Measurements from ENCODE around the gene TSC22D3.

TSC22D3 gene

DNA sequence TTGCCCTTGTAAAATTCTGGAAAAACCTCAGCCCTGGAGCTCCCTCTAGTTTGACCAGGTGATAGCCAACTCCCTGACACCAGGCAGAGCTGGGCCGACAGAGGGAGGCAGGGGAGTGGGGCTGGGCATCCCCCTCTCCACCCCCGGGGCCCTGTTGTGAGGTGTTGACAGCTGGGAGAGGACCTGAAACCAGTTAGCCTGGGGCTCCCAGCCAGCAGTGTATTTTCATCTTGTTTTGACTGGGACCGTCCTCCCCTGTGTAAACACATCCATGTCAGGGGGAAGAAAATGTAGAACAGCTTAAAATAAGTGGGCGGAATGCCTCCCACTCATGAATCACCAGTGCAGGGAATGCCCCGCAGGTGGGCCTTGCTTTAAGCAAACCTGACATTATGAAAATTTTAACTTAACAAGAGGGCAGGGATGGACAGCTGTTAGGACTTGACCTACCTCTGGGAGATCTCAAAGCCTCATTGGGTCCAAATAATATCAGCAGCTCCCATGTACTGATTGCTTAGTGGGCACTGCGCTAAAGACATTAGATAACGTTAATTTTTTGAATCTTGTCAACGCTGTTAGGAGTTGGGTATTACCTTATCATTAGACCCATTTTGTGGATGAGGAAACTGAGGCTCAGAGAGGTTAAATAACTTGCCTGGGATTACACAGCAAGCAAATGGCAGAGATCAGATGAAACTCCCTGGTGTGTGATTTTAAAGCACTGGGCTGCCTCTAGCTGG, 45.9 kb downstream of the TSC22D3 start:
- DNase-seq: no peak

DNA sequence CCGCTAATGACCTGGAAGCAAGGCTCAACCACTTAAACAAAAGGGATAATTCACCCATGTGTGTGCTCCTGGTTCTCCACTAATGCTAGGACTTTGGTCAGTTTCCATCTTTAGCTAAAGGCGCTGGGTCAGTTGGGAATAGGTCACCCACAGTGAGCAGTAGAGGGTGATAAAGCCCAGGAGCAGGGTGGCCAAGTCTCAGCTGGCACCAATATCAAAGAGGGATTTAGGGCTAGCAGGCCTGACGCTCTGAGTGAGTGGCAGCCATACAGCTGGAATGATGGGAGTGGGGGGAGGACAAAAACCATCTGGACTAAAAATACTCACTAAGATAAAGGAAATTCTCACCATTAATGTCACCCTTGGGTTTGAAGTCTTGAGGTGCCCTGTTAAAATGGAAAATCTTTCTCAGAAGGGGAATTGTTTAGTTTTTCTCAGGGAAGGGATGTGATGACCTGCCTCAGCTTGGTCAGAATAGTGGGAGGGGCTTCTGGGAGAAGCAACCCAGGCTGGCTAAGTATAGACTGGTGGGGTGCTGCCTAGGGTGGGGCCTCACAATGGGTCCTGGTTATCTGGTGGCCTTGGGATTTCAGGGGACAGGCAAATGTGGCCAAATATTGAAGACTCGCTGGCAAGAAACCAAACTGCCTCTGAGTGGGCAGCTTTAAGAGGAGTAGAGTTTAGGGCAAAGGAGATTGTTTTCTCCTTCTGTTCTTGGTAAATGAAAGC, 47.1 kb downstream of the TSC22D3 start:
- DNase-seq: no peak

DNA sequence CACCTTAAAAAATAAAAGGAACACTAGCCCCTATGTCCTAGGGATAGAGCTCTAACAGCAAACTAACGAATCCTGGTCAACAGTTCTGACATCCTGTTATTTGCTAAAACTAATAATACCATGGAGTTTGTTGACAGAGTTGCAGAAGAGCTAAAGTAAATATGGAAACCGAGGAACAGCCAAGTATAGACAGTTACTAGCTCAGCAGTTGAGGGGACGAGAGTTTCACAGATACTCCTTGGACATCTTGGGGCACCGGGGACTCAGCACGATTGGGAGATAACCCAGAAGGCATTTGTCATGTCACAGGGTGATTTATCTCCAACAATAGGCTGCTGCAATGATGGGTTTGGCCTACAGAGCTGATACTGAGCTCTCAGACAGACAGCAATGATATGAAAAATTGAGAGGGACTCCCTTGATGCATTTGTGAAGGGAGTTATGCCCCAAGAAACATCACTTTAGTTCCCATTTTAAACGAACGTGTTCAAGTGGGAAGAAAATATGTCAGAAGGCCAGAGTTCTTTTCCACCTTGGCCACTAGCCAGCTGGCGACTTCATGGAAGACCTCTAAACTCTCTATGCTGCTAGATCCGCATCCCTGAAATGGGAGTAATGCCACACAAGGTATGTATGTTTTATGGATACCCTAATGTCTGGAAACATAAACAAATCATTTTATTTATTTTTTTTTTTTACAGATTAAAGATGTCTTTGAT, 48.6 kb downstream of the TSC22D3 start:
- no peak for DNase-seq

DNA sequence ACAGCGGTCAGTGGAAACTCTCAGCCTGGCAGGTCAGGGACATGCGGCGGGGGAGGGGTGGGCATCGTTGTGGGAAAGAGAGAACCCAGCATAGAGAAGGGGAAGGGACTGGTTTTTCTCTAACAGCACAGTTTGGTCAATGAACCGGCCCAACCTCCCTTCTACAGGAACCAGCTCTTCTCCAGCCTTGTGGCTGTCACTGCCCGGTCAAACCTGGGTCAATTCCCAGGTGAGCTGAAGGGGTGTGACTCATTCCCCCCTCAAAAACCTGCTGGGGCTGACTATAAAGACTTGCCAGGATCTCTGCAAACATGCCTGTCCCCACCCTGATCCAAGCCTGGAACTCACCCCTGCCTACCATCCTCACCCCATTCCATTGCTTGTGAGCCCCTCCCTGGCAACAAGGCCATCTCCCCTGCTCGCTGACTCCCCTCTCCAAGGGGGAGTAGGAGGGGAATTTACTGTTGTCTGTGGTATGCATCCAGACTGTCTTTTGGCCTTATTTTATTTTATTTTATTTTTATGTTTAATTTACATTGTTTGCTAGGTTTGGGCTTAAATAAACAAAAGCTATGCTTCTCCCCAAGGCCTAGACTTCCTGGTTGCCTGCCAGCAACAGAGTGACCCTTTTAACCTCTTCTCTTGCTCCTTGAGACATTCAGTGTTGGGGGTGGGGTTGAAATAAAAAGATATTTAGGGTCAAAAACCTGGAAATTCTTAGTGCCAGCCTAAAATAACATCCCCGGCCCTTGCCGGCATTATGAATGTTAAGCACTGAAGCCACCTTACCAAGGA, 49.6 kb downstream of the TSC22D3 start:
- no peak for DNase-seq

DNA sequence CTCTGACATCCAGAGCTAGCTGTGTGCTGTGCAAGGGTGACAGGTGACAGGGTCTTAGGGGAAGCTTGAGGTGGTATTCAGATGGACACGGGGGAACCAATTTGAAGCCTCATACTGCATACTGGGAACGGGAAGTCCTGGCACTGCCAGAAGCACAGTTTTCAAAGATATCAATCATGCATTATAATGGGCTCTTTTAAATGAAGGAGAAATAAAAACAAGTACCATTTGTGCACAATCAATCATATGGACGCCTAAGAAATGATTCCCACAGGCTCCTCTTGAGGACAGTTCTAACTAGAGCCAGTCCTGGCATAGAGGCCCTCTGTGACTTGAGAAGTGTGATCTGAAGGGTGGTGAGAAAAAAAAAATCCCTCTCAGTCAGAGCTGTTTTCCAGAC, 50.9 kb downstream of the TSC22D3 start:
- DNase-seq: no peak

DNA sequence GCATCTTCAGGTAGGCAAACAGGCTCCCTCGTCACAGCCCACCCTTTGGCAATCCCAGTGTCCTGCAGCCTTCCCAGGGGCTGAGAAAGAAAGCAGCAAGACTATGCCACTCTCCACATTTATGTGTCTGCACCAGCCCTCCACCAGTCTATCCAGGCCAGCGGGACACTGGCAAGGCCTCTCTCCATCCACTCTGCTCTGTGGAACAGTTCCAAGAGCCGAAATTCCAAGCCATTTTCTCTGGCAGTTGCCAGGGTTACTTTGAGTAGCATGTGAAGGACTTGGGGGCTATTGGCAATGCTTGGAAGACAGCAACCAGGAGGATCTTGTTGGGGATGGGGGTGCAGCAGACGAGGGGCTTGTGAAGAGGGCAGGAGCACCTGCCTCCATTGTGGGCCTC, 52.1 kb downstream of the TSC22D3 start:
- DNase-seq: no peak

DNA sequence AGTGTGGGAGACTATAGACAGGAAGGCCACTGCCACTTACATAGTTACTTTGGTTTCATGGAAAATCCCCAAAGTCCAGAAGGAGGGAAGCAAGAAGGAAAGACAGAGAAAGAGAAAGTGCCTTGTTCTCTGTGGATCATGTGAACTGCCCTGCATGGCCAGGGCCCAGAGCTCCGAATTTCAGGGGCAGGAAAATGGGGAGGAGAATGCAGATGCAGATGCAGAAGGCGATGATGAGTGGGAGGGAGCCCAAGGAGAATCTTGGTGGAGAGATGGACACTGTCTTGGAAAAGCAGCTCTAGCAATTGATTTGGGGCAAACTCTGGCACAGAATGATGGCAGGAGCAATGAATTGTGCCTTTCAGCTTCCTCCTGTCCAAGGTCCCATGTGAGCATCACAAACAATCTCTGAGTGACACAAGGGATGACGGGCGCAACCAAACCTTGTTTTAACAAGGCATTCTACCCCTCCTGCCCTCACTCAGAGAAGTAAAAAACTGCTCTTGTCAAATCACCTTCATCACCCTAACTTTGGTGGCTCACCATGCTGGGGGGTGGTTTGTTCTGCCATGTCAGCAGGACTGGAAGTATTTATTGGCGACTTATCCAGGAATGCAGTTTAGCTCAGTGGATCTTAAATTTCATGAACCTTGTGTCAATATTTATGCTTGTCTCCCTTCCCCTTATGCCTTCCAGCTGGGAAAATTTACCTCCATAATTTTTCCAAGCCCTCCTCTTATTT, 53.5 kb downstream of the TSC22D3 start:
- DNase-seq: no peak

DNA sequence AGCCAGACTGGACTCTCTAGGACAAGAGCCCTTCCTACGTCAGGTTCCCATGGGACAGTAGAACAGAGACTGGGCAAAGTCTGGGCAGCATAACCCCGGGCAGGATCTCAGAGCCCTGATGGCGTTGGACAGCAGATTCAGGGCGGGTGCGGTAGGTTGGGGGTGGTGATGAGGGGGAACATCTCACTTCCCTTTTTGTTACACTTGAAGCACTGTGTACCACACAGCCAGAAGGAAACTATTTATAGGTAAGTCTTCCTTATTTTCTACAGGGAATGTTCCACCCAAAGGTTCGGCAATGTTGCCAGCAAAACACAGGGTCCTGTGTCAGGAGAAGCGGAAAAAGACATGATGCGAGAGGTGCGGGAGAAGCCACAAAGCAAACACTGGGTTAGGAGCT, 54.3 kb downstream of the TSC22D3 start:
- no peak for DNase-seq

DNA sequence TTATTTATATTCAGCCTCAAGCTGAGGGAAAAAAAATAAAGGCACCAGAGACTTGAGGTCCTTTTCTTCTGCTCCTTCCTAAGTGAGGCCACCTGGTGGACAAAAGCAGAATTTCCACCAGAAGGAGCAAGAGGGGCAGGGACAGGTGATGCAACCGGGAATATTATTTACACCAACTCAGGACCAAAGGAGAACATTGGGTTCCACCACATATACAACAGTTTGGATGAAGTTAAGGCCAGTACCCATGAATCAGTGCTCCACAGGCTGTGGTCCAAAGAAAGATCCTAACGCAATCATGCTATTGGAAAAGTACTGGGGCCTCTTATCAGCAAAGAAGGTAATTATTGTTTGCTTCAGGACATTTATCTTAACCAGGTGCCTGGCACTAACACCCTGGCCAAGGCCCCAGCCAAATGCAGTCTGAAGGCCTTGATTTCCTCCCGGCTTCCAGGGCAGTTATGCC, 57.4 kb downstream of the TSC22D3 start:
- DNase-seq: peak; percentile 51

DNA sequence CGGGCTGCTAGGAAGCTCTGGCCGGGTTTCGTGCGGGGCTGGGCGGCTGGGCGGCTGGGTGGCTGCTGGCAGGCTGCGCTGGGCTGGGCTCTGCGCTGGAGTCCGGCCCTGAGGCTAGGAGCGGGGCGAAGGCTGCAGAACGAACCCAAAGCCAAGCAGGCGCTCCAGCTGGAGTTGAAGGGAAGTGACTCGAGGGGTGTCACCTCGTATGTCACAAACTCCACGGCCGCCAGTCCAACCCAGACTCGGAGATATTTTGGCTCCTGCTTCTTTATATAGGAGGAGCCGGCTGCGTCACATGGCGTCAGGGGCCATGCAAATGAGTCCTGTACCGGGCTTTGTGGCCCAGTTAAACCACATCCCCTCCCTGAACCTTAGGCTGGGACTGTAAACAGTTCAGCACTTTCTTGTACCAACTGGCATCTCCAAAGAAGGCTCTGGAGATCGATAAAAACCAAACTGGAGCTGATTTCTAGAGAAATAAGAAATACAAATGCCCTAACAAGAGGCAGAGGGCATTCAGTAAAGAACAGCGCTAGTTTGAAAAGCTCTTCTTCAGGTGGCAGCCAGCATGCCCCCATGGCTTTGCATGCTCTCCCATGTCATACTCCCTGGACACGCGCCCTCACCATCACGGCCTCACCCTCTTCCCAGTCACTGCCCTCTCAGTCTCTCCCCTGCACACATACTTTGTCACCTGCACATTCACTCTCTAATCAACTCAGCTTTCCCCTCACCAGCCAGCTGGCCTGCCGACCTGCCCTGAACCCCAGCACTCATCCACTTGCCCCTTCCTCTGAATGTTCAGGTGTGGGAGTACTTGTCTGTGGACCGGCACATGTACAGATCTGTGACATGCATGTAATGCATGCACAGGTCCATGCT, 58.5 kb downstream of the TSC22D3 start:
- no peak for DNase-seq

DNA sequence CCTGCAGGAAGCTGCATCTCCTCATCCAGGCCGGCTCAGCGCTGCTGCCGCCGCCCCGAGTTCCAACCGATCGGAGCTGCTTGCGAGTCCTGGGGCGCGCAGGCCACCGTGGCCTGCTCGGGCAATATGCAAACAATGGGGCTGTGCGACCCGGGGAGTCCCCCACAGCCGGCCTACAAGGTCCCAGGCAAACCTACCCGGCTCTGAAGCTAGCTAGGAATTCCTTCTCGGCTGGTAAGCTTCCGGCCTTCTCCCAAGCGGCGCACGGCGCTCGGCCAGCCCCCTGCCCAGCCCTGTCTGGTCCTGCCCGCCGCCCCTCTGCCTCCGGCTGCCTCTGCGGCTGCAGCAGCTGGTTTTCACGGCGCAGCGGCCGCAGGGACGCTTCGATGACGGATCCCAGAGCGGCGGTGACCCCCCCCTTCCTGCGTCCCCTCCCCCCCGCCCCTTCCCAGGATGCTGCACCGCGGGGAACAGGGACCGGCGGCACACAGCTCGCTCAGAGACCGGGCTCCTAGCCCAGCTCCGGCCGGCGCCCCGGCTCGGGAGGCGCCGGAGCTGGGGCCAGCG, 59.4 kb downstream of the TSC22D3 start:
- no peak for DNase-seq

DNA sequence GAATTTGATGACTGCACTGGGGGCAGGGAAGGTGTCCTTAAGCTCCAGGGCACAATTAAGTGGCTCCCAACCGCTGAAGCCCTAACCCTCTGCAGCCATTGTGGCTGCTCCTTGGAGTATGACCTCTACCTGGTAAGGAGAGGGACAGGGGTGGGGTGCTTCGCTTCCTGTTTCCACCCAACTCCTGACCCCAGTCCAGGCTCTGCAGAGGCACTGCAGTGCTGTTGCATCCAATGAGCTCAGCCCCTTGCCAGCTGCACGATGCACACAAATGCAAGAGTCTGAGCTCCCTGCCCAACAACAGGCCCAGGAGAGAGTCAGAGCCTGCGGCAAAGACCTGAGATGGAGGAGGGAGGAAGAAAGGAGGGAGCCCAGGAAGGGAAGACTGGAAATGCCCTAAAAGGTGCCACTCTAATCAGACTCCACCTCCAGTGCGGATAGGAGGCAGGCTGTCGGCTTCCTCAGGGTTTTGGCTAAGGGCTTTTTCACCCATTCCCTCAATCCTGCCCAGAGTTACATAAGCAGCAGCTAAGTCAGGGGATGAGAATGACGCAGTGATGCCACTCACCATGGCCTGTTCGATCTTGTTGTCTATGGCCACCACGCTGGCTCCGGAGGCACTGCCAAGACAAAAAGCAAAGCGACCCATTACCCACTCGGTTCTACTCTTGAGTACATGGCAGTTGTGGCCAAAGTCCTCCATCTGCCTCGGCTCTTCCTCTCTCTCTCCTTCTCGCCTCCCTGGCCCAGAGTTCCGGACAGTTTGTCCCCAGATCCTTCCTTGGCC, 60.1 kb downstream of the TSC22D3 start:
- DNase-seq: no peak

DNA sequence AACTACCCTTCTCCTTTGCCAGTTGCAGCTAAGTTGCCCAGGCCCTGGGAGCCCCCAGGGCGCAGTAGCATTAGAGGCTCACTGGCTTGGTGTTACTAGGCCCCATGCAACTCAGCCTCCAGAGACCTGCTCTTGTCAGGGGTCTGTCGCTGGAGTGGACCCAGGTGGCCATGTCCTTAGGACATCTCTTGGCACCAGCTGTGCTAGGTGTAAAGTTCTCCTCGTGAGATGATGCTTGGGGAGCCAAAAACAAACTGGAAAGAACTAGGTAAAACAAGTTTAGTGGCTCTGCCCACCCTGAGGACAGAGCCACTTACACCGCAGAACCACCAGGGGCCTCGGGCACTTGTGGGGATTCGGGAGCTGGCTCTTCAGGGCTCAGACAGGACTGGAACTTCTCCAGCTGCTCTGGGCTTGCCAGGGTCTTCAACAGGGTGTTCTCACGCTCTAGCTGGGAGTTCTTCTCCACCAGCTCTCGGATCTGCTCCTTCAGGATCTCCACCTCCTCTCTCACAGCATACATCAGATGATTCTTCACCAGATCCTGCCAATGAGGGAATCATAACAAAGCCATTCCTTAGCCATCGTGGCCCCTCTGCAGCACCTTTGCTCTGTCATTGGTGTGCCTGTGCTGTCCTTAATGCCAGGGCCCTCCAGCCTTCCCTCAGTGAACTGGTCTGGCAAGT, 61.2 kb downstream of the TSC22D3 start:
- no peak for DNase-seq

DNA sequence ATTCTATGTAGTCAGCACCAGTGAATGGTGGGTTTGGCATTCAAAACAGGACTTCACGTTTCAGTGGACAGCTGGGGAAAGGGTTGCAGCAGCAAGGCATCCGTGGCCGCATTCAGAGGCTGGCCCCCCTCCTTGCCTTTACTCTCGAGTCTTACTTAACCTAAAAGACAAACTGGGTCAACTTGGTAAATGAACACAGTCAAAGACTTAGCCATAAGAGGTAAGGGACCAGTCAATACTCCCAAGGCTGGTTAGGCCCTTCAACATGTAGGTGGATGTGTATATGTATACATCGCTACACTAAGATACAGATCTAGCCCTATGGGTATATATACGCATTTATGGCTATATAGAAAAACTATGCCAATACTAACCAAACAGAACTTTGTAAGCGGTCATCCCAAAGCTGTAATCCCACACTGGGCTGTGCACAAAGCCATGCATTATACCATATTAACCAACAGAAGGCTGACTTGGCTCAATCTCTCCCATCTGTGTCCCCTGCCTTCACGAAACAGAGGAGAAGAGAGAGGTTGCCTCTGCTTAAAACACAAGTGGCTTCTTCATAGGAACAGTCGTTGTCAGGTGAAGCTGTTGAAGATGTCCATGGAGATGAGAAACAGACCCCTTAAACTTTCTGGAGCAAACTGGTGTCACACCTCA, 61.9 kb downstream of the TSC22D3 start:
- DNase-seq: no peak

DNA sequence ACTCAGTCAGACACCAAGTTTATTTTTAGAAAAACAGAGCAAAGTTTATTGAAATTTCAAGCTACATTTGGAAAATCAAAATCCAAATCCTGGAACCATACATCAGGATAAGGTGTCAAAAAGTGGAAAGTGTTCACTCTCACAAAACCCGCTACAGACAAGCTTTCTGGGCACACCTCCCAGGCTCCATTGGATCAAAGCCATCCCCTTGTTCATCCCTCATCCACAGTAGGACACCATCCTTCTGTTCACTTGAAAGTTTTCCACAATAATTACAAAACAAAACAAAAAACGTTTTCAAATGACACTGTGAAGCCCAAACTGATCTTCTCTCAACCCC, 62.4 kb downstream of the TSC22D3 start:
- no peak for DNase-seq

DNA sequence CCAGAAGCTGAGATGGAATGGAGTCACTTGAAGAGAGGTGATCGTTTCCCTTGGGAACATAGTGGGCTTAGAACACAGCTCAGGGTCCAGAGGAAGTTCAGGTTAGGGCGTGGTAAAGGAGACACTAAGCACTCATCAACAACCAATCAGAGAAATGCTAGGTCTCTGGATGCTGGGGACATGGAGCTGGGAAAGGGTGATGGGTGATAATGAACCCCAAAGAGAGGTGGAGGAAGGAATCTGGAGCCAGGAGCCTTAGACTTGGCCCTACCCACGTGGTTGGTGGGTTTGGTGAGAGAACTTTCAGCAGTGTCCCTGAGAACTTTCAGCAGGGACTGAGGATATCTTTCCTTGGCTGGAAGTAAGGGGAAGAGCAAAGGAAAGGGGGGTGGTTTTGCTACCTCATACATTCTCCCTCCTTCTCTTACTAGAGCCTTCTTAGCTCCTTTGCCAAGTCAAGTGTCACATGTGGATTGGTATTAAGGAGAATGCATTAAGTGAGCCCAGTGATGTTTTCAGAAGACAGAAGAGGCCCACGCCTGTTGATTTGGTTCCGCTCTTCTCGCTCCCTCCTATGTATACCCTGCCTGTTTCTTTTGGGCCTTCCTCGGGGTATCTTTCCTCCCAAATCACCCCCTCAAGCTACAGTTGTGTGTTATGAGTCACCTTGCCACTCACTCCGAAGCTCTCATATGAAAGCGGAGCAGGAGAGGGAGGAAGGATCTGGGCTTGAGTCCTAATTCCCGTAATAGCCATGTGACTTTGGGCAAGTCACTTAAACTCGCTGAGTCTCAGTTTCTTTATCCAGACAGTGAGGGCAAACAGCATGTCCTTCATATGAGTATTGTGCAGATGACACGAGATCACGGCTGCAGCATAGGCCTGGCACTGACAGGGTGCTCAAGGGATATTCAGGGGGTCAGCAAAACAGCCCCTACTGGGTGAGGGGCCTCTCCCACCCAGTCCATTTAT, 63.1 kb downstream of the TSC22D3 start:
- no peak for DNase-seq

DNA sequence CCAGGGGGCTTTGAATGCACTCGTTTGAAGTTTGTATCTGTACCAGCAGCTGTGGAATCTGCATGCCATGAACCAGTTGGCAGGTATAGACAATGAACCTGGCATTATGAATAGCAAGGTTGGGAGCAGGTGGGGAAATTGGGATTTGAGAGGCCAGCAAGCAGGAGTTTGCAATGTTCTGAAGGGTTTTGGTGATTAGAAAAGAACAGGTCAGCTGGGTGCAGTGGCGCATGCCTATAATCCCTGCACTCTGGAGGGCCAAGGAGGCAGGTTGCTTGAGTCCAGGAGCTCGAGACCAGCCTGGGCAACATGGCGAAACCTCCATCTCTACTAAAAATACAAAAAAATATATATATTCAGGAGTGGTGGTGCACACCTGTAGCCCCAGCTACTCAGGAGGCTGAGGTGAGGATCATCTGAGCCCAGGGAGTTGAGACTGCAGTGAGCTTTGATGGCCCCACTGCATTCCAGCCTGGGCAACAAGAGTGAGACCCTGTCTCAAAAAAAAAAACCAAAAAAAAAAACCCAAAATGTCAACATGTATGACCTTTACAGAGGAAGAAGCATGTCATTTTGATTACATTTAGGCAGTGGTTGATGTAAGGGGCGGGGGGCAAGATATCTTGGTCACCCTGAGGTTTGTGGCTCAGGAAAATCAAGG, 63.9 kb downstream of the TSC22D3 start:
- DNase-seq: no peak
